GM19455 (cell line): ENCODE data around the gene SLC35B2.

Experiments
- ATAC-seq: cut with Tn5 transposase; IDR thresholded peaks from one replicate; pipeline ENCODE4 v1.9.1; 2021; ENCODE audit not compliant: unreplicated experiment

The SLC35B2 gene

GRCh38 chr6:44257025-44257752 lies at the start of gene SLC35B2:
SLC35B2 (minus strand) TSS chr6:44257528; CDS start chr6:44257410, 118 bp downstream.
- peak; percentile 57 for ATAC-seq

DNA sequence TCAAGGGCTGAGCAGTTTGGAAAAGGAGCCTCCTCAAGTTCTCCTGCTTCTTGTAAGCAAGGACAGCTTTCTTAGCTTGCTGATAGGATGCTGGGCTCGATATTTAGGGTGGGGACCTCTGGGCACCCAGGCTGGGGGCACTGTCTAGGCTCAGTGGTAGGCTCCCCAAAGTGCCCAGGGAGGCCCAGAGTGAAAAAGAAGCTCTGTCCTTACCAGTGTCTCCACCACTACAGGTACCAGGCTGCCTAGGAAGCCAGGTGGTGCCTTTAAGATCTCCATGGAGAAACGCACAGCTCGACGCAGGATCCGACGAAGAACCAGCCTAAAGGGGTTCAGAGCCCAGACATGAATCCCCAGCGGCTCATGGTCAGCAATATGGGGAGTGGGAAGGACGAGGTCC lies 49.4 kb upstream of the SLC35B2 start:
- ATAC-seq: no peak

DNA sequence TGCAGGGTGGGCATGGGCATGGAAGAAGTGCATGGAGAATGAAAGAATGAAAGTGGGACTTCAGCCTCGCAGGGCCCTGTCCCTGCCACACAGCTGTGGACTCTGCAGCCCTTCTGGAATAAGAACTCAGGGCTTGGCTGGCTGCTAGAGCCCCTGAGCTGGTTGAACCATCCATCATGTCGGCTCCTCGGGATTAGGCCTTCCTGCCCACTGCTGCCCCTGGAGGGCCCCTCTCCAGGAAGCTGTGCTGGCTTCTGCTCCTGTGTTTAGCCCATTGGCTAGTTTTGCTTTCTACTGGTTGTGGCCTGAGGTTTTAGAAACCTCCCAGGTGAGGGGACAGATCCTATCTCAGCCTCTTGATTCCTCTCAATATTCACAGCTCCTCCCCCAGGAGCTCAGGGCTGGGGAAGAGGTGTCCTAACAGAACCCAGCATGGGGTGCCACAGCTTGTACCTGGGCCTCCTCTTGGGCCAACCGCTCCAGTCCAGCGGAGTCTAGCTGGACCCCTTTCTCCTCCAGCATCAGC lies 47.9 kb upstream of the SLC35B2 start:
- ATAC-seq: no peak

GRCh38 chr6:44304282-44305199 lies 47.2 kb upstream of the SLC35B2 start:
- ATAC-seq: no peak

- no peak for ATAC-seq
Observed at GRCh38 chr6:44303842-44304241, 46.5 kb upstream of the SLC35B2 start.

- no peak for ATAC-seq
Observed at GRCh38 chr6:44302856-44303255, 45.5 kb upstream of the SLC35B2 start.

GRCh38 chr6:44301782-44302564 lies 44.6 kb upstream of the SLC35B2 start:
- ATAC-seq: no peak

DNA sequence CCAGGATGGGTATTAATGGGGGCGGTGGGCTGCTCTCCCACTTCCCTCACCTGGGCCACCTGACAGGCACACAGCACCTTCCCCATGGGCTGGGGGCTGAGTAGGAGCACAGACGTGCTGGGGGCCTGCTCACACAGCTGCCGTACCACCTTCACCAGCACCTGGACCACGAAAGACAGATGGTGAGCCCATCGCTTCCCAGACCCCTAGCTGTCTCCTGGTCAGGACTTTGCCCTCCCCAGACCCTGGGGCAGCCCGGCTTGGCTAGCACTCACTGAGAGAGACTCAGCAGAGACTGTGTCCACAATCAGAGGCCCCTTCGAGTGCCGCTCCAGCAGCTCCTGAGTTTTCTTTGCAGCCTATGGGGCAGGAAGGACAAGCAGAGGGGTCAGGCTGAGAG lies 43.8 kb upstream of the SLC35B2 start:
- ATAC-seq: no peak

- no peak for ATAC-seq
Observed at GRCh38 chr6:44300292-44300823, 43.0 kb upstream of the SLC35B2 start.

GRCh38 chr6:44298864-44299263 lies 41.5 kb upstream of the SLC35B2 start:
- no peak for ATAC-seq

GRCh38 chr6:44298055-44298803 lies 40.9 kb upstream of the SLC35B2 start:
- ATAC-seq: no peak

DNA sequence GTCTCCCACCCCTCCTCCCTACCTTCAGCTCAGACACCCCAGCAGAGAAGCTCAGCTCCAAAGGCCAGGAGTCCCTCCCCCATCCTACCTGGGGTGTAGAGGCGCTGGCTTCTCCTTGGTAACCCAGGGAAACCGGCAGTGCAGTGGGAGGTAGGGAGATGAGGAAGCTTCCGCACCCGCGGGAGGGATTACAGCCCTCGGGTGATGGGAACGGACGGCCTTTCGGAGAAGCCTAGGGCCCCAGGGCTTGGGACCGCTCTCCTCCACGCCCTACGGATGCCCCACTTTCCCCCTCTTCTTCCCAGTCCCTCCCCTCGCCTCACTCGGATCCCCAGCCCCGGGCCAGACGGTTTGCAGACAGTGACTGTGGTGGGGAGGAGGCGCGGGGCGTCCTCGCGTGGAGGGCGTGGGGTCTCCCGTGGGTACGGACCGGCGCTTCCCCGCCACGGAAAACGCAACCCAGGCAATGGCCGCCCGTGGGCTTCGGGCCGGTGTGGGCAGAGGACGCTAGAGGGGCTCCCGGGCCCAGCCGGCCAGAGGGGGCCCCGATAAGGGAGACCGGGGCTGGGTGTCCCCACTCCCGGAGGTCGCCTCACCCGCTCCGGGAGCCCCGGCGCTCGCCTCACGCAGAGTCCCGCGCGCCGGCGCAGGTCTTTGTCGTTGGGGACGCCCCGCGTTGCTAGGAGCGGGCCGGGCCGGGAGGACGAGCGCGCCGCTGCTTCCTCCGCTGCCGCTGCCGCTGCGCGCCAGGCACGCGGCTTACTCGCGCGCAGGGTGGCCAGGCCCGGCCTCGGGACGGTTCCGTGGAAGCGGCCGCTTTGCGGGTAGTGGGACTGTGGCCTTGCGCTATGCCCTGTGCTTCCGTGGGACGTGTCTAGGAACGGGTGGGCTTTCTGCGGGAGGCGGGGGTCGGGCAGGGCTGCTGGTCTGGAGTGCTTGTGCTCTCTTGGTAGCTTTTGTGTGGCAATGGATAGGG lies 40.0 kb upstream of the SLC35B2 start:
- no peak for ATAC-seq

GRCh38 chr6:44294832-44295791 lies 37.8 kb upstream of the SLC35B2 start:
- no peak for ATAC-seq

DNA sequence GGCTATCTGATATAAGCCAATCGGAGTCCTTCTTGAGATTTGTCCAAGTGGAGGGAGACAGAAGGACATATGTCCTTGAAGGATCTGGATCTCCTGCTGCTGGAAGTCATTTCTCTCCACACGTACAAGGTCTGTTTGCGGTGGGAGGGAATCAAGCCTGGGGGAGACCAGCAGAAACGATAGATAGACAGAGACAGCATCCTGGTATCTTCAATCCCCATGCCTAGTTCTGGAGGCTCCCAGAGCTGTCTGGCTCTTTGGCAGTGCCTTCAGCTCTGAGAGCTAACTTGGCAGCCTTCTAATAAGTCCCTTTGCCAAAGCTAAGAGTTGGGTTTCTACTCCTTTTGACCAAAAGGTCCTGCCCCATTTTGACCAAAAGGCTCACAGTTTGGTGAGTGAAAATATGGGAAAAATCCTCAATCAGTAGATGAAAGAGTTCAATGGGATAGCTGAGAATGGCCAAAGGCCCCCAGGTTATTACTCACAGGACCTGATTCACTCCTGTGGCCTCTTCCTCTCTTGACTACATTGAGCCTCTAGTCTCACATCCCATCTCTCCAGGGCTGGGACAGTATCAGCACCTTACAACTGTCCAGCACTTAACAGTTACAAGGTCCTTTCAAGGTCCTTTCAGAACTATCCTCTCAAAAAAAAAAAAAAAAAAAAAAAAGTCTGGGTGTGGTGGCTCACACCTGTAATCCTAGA lies 35.5 kb upstream of the SLC35B2 start:
- ATAC-seq: no peak

GRCh38 chr6:44291841-44292240 lies 34.5 kb upstream of the SLC35B2 start:
- ATAC-seq: no peak

DNA sequence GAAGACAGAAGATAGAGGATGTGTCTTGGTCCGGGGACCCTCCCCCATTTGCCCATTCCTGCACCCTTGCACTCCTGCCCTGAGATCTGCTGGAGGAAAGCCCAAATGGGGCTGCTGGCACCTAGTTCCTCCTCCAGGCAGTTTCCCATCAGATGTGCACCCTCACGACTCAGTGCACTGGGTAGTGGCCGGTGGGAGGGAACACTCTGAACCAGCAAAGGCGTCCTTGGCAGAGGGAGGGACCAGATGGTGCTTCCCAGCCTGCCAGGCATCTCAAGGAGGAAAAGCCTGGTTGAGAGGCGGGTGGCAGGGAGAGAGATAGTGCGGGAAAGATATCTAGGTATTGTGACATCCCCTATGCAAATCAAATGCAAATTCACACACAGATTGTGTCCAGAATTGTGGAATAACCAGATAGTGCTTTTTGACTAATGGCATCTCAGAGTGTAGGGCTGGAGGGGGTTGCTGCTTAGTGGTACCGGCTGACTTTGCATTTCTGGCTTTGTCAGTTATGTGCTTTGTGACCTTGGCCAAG lies 32.5 kb upstream of the SLC35B2 start:
- ATAC-seq: no peak

DNA sequence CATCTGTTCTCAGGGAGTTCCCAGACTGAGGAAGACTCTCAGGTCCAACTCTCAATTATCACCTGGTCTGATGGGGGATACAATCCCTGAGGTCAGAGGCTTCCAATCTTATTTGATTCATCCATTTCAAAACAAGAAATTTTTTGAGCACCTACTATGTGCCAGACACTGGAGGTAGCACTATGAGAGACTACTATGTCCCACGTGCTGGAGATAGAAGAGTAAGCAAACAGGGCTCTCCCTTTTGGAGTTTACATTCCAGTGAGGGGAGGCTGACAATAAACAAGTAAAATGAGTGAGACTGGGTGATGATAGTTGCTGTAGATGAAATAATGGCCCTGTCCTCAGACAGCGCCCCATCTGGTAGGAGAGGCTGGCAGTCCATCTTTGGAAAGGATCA lies 29.4 kb upstream of the SLC35B2 start:
- ATAC-seq: no peak
